HepG2 (cell line): ENCODE measurements around the gene LRP5. TPM values are rescaled to one million over a fixed set of nuclear protein-coding genes. Genes with fewer than 3 reads are reported as not detected.

Experiments used
- ARNTL ChIP-seq: sonication (generic); formaldehyde crosslinking; IDR thresholded peaks from 2 replicates; pipeline ENCODE4 v1.4.0; 2020; ENCODE audit warnings: mild to moderate bottlenecking, missing genetic modification reagents
- CEBPB ChIP-seq: IDR thresholded peaks from 2 replicates; pipeline ENCODE4 v1.6.1; 2011; ENCODE audit warnings: low read depth, low read length, improper control_type of control experiment, borderline replicate concordance
- DNMT1 ChIP-seq: sonication (generic); formaldehyde crosslinking; IDR thresholded peaks from 2 replicates; pipeline ENCODE4 v1.5.1; 2020; ENCODE audit warnings: mild to moderate bottlenecking, missing genetic modification reagents
- FOXK1 ChIP-seq: sonication (generic); formaldehyde crosslinking; IDR thresholded peaks from 2 replicates; pipeline ENCODE4 v1.4.0; 2020; ENCODE audit warnings: low read depth, missing genetic modification reagents, borderline replicate concordance
- MAF1 ChIP-seq: sonication (generic); formaldehyde crosslinking; IDR thresholded peaks from 2 replicates; pipeline ENCODE4 v1.5.0; 2020; ENCODE audit warnings: missing genetic modification reagents, borderline replicate concordance
- ZBTB14 ChIP-seq: sonication (generic); formaldehyde crosslinking; IDR thresholded peaks from 2 replicates; pipeline ENCODE4 v1.4.0; 2020; ENCODE audit warnings: missing genetic modification reagents
- ZNF235 ChIP-seq: sonication (generic); formaldehyde crosslinking; IDR thresholded peaks from 2 replicates; pipeline ENCODE4 v1.8.1; 2023; ENCODE audit warnings: mild to moderate bottlenecking, missing genetic modification reagents, borderline replicate concordance
- ZNF296 ChIP-seq: sonication (generic); formaldehyde crosslinking; conservative IDR thresholded peaks from 2 replicates; pipeline ENCODE4 v1.5.0; 2020; ENCODE audit warnings: mild to moderate bottlenecking, missing genetic modification reagents
- ZNF557 ChIP-seq: sonication (generic); formaldehyde crosslinking; IDR thresholded peaks from 2 replicates; pipeline ENCODE4 v1.4.0; 2020; ENCODE audit warnings: missing genetic modification reagents
- polyA plus RNA-seq, 8 experiments: library from polyadenylated mRNA; depleted of rRNA in 3 of 8; stranded (reverse) in 7 of 8; unstranded in 1 of 8; fragments of >200 nt; fragmentation: Illumina TruSeq in 4 of 8; extraction: Trizol in 4 of 8; gene quantifications; 2 replicates each; pipeline versions ENCODE4 v1.2.1 to v1.2.3, GENCODE V29; 2011 to 2016; ENCODE audit warnings: low read depth in 4 of 8, missing spikeins in 1 of 8, mixed read lengths in 1 of 8; ENCODE audit not compliant: insufficient read depth in 1 of 8
- total RNA-seq, 5 experiments: library from RNA; depleted of rRNA; stranded (reverse); fragments of >200 nt; fragmentation: Illumina TruSeq; extraction: Trizol; gene quantifications; 2 replicates each; pipeline ENCODE4 v1.2.3, GENCODE V29; 2016; ENCODE audit warnings: low read depth in 1 of 5
- TF ChIP-seq, protein P1 (sequence below): sonication (generic); formaldehyde crosslinking; IDR thresholded peaks from 2 replicates; pipeline ENCODE4 v1.5.1; 2020; ENCODE audit warnings: mild to moderate bottlenecking, missing genetic modification reagents, borderline replicate concordance
- TF ChIP-seq, protein P2 (sequence below): sonication (generic); formaldehyde crosslinking; IDR thresholded peaks from 2 replicates; pipeline ENCODE4 v1.5.0; 2020; ENCODE audit warnings: missing genetic modification reagents
- TF ChIP-seq, protein P3 (sequence below): sonication (generic); formaldehyde crosslinking; IDR thresholded peaks from 2 replicates; pipeline ENCODE4 v1.4.0; 2020; ENCODE audit warnings: mild to moderate bottlenecking, missing genetic modification reagents
- TF ChIP-seq, protein P4 (sequence below): sonication (generic); formaldehyde crosslinking; IDR thresholded peaks from 2 replicates; pipeline ENCODE4 v1.9.0; 2022; ENCODE audit warnings: low read depth, missing genetic modification reagents
- TF ChIP-seq, protein P5 (sequence below): sonication (generic); formaldehyde crosslinking; IDR thresholded peaks from 2 replicates; pipeline ENCODE4 v1.4.0; 2020; ENCODE audit warnings: missing genetic modification reagents

LRP5 gene
- total and polyA plus RNA-seq, 2 of the 13 experiments (the other 11 are each of a cell fraction or from before 2014, with no cell fraction given) = 40.4 to 64.0 TPM

GRCh38 chr11:68326334-68327215 lies 14.2 kb downstream of the LRP5 start (continued):
- no peak for TF ChIP-seq ZBTB14
- TF ChIP-seq, protein P1, sequence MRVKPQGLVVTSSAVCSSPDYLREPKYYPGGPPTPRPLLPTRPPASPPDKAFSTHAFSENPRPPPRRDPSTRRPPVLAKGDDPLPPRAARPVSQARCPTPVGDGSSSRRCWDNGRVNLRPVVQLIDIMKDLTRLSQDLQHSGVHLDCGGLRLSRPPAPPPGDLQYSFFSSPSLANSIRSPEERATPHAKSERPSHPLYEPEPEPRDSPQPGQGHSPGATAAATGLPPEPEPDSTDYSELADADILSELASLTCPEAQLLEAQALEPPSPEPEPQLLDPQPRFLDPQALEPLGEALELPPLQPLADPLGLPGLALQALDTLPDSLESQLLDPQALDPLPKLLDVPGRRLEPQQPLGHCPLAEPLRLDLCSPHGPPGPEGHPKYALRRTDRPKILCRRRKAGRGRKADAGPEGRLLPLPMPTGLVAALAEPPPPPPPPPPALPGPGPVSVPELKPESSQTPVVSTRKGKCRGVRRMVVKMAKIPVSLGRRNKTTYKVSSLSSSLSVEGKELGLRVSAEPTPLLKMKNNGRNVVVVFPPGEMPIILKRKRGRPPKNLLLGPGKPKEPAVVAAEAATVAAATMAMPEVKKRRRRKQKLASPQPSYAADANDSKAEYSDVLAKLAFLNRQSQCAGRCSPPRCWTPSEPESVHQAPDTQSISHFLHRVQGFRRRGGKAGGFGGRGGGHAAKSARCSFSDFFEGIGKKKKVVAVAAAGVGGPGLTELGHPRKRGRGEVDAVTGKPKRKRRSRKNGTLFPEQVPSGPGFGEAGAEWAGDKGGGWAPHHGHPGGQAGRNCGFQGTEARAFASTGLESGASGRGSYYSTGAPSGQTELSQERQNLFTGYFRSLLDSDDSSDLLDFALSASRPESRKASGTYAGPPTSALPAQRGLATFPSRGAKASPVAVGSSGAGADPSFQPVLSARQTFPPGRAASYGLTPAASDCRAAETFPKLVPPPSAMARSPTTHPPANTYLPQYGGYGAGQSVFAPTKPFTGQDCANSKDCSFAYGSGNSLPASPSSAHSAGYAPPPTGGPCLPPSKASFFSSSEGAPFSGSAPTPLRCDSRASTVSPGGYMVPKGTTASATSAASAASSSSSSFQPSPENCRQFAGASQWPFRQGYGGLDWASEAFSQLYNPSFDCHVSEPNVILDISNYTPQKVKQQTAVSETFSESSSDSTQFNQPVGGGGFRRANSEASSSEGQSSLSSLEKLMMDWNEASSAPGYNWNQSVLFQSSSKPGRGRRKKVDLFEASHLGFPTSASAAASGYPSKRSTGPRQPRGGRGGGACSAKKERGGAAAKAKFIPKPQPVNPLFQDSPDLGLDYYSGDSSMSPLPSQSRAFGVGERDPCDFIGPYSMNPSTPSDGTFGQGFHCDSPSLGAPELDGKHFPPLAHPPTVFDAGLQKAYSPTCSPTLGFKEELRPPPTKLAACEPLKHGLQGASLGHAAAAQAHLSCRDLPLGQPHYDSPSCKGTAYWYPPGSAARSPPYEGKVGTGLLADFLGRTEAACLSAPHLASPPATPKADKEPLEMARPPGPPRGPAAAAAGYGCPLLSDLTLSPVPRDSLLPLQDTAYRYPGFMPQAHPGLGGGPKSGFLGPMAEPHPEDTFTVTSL (CRISPR knock-in tag) = no peak
- TF ChIP-seq MAF1 (CRISPR knock-in tag) = no peak
- TF ChIP-seq, protein P2, sequence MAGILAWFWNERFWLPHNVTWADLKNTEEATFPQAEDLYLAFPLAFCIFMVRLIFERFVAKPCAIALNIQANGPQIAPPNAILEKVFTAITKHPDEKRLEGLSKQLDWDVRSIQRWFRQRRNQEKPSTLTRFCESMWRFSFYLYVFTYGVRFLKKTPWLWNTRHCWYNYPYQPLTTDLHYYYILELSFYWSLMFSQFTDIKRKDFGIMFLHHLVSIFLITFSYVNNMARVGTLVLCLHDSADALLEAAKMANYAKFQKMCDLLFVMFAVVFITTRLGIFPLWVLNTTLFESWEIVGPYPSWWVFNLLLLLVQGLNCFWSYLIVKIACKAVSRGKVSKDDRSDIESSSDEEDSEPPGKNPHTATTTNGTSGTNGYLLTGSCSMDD (CRISPR knock-in tag) = no peak
- TF ChIP-seq, protein P3, sequence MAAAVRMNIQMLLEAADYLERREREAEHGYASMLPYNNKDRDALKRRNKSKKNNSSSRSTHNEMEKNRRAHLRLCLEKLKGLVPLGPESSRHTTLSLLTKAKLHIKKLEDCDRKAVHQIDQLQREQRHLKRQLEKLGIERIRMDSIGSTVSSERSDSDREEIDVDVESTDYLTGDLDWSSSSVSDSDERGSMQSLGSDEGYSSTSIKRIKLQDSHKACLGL (CRISPR knock-in tag) = no peak; the same call in 1 of the 2 replicates
- TF ChIP-seq ZNF235 (CRISPR knock-in tag) = 0 out of 2 replicates have a peak, but pooled peaks have one; percentile 18
- no peak for TF ChIP-seq ZNF296 (CRISPR knock-in tag)
- TF ChIP-seq, protein P4, sequence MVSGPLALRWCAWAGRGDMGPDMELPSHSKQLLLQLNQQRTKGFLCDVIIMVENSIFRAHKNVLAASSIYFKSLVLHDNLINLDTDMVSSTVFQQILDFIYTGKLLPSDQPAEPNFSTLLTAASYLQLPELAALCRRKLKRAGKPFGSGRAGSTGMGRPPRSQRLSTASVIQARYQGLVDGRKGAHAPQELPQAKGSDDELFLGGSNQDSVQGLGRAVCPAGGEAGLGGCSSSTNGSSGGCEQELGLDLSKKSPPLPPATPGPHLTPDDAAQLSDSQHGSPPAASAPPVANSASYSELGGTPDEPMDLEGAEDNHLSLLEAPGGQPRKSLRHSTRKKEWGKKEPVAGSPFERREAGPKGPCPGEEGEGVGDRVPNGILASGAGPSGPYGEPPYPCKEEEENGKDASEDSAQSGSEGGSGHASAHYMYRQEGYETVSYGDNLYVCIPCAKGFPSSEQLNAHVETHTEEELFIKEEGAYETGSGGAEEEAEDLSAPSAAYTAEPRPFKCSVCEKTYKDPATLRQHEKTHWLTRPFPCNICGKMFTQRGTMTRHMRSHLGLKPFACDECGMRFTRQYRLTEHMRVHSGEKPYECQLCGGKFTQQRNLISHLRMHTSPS = peak; percentile 95
- TF ChIP-seq, protein P5, sequence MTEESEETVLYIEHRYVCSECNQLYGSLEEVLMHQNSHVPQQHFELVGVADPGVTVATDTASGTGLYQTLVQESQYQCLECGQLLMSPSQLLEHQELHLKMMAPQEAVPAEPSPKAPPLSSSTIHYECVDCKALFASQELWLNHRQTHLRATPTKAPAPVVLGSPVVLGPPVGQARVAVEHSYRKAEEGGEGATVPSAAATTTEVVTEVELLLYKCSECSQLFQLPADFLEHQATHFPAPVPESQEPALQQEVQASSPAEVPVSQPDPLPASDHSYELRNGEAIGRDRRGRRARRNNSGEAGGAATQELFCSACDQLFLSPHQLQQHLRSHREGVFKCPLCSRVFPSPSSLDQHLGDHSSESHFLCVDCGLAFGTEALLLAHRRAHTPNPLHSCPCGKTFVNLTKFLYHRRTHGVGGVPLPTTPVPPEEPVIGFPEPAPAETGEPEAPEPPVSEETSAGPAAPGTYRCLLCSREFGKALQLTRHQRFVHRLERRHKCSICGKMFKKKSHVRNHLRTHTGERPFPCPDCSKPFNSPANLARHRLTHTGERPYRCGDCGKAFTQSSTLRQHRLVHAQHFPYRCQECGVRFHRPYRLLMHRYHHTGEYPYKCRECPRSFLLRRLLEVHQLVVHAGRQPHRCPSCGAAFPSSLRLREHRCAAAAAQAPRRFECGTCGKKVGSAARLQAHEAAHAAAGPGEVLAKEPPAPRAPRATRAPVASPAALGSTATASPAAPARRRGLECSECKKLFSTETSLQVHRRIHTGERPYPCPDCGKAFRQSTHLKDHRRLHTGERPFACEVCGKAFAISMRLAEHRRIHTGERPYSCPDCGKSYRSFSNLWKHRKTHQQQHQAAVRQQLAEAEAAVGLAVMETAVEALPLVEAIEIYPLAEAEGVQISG = 0 out of 2 replicates have a peak, but pooled peaks have one; percentile 42
- peak; percentile 61 for TF ChIP-seq FOXK1 (CRISPR knock-in tag)
- TF ChIP-seq ARNTL (CRISPR knock-in tag) = peak; percentile 83
- TF ChIP-seq CEBPB = 0 out of 2 replicates have a peak, but pooled peaks have one; percentile 18
- no peak for TF ChIP-seq ZNF557
- no peak for TF ChIP-seq DNMT1
